GM23338 (cell line): Measurements from ENCODE around the gene ZNF420. TPM values are rescaled to one million over a fixed set of nuclear protein-coding genes. Genes with fewer than 3 reads are reported as not detected.

Source experiments
- ATAC-seq: fragments of 200-7000 bp; cut with Tn5 transposase; 3 replicates; pipeline ENCODE4 v1.9.1; 2020
- DNase-seq: peaks from one replicate; pipeline ENCODE4 v3.0.0-alpha.2; 2015; ENCODE audit warnings: low spot score
- H2AFZ ChIP-seq: fragments of 200-600 bp; sonication (generic); 2 replicates; pipeline ENCODE4 v1.8.0; 2016; ENCODE audit warnings: antibody characterized with exemption, mild to moderate bottlenecking, moderate library complexity
- H3F3A ChIP-seq: fragments of 200-600 bp; sonication (generic); replicated peaks from 2 replicates; pipeline ENCODE4 v1.8.0; 2017; ENCODE audit warnings: antibody characterized with exemption, mixed run types, low read depth
- H3K27ac ChIP-seq: fragments of 200-600 bp; sonication (generic); 2 replicates; pipeline ENCODE4 v1.6.1; 2016; ENCODE audit warnings: low read depth
- H3K27me3 ChIP-seq: fragments of 200-600 bp; sonication (generic); 2 replicates; pipeline ENCODE4 v1.8.0; 2016; ENCODE audit warnings: mild to moderate bottlenecking, mixed run types, moderate library complexity; ENCODE audit not compliant: insufficient read depth
- H3K36me3 ChIP-seq: fragments of 200-600 bp; sonication (generic); 2 replicates; pipeline ENCODE4 v1.8.0; 2016; ENCODE audit warnings: mild to moderate bottlenecking; ENCODE audit not compliant: insufficient read depth
- H3K4me1 ChIP-seq: fragments of 200-600 bp; sonication (generic); 2 replicates; pipeline ENCODE4 v1.8.0; 2016; ENCODE audit warnings: mild to moderate bottlenecking, moderate library complexity; ENCODE audit not compliant: insufficient read depth
- H3K4me2 ChIP-seq: fragments of 200-600 bp; sonication (generic); 2 replicates; pipeline ENCODE4 v1.7.1; 2017; ENCODE audit warnings: mixed run types
- H3K4me3 ChIP-seq: fragments of 200-600 bp; sonication (generic); 2 replicates; pipeline ENCODE4 v1.6.1; 2016; ENCODE audit warnings: mixed run types
- H3K79me2 ChIP-seq: fragments of 200-600 bp; sonication (generic); replicated peaks from 2 replicates; pipeline ENCODE4 v1.8.0; 2017; ENCODE audit warnings: mild to moderate bottlenecking; ENCODE audit not compliant: insufficient read depth
- H3K9me2 ChIP-seq: fragments of 200-600 bp; sonication (generic); 2 replicates; pipeline ENCODE4 v1.8.0; 2017; ENCODE audit not compliant: insufficient read depth
- H4K20me1 ChIP-seq: fragments of 200-600 bp; sonication (generic); replicated peaks from 2 replicates; pipeline ENCODE4 v1.8.0; 2017; ENCODE audit warnings: mild to moderate bottlenecking; ENCODE audit not compliant: insufficient read depth
- H3K27ac Mint-ChIP-seq: 2 replicates; pipeline ENCODE4 v1.8.0; 2020; ENCODE audit warnings: inconsistent platforms, mild to moderate bottlenecking, moderate library complexity, mixed read lengths
- H3K27me3 Mint-ChIP-seq: 3 replicates; pipeline ENCODE4 v1.8.0; 2022; ENCODE audit warnings: low read depth, mild to moderate bottlenecking, moderate library complexity, mixed read lengths, inconsistent platforms; ENCODE audit not compliant: insufficient read depth, poor library complexity
- H3K36me3 Mint-ChIP-seq: 3 replicates; pipeline ENCODE4 v1.8.0; 2021; ENCODE audit warnings: low read depth, mild to moderate bottlenecking, inconsistent platforms, moderate library complexity, mixed read lengths
- H3K4me1 Mint-ChIP-seq: 3 replicates; pipeline ENCODE4 v1.8.0; 2020; ENCODE audit warnings: mild to moderate bottlenecking, inconsistent platforms, mixed read lengths
- H3K4me3 Mint-ChIP-seq: 3 replicates; pipeline ENCODE4 v1.8.0; 2021; ENCODE audit warnings: moderate library complexity, mild to moderate bottlenecking, inconsistent platforms, mixed read lengths
- H3K9me3 Mint-ChIP-seq: 3 replicates; pipeline ENCODE4 v1.8.0; 2020; ENCODE audit warnings: moderate library complexity, mild to moderate bottlenecking, inconsistent platforms, mixed read lengths
- CREB1 ChIP-seq: fragments of 250-450 bp; sonication (Bioruptor Pico); IDR thresholded peaks from 2 replicates; pipeline ENCODE4 v1.5.0; 2020; ENCODE audit warnings: low read depth, mild to moderate bottlenecking, moderate library complexity
- CTCF ChIP-seq, 2 experiments: fragments of 200-600 bp in 1 of 2; sonication (generic) in 1 of 2; conservative IDR thresholded peaks; 2 replicates each; pipeline versions ENCODE4 v1.5.1 to v1.6.1; 2016 to 2017; ENCODE audit warnings: antibody characterized with exemption in 2 of 2, low read depth in 2 of 2, mild to moderate bottlenecking in 2 of 2, moderate library complexity in 1 of 2
- REST ChIP-seq: IDR thresholded peaks from one replicate; pipeline ENCODE4 v1.6.1; 2018; ENCODE audit warnings: antibody characterized with exemption; ENCODE audit not compliant: unreplicated experiment
- ZNF114 ChIP-seq: fragments of 250-450 bp; sonication (Bioruptor Pico); IDR thresholded peaks from 2 replicates; pipeline ENCODE4 v1.5.0; 2020; ENCODE audit warnings: mild to moderate bottlenecking, moderate library complexity
- ZNF462 ChIP-seq: fragments of 250-450 bp; sonication (Bioruptor Pico); IDR thresholded peaks from 2 replicates; pipeline ENCODE4 v1.5.0; 2020; ENCODE audit warnings: mild to moderate bottlenecking, moderate library complexity
- polyA plus RNA-seq: library from polyadenylated mRNA; unstranded; fragments of >200 nt; fragmentation: Nextera tagmentation; extraction: Ambion mirVana; gene quantifications from 2 replicates; pipeline ENCODE4 v1.2.1, GENCODE V29; 2016
- total RNA-seq: library from RNA; depleted of rRNA; stranded (reverse); fragments of >200 nt; shearing (Covaris generic); gene quantifications from 2 replicates; pipeline ENCODE4 v1.2.3, GENCODE V29; 2014

The ZNF420 gene
- total and polyA plus RNA-seq, 2 experiments from 2014 or later = 8.4 to 10.0 TPM

- Histone ChIP-seq H3K79me2 (no peaks in the 10 kb centered on the region), H3K4me1 (no peaks in the 10 kb centered on the region), H3K27me3 (no peaks in the 10 kb centered on the region), H3K27ac (no peak overlapping the region), H3K36me3 (no peaks in the 10 kb centered on the region), H3F3A (no peaks in the 10 kb centered on the region), H3K4me2 (no peak overlapping the region), H2AFZ (no peak overlapping the region), H3K4me3 (no peak overlapping the region), H4K20me1 (no peaks in the 10 kb centered on the region), H3K9me2 (no peaks in the 10 kb centered on the region)
- Mint-ChIP-seq H3K9me3 (peaks cover 97% of the 10 kb centered on the region), H3K4me1 (no peaks in the 10 kb centered on the region), H3K27me3 (peaks cover 14% of the 10 kb centered on the region), H3K27ac (no peak overlapping the region), H3K36me3 (peaks cover 48% of the 10 kb centered on the region), H3K4me3 (no peak overlapping the region)
- DNase-seq (no peak), ATAC-seq (no peak)
- TF ChIP-seq CTCF (conservative IDR thresholded peaks at IDR 0.05; ENCODE audit: low read depth in 2 of 2) (no peak), REST (no peak), ZNF114 (CRISPR knock-in tag) (no peak), CREB1 (no peak), ZNF462 (CRISPR knock-in tag) (no peak)
Observed at GRCh38 chr19:37056776-37057175, 21.5 kb upstream of the ZNF420 start.
